ENCODE measurements around the gene HNRNPUL2. TPM values are rescaled to one million over a fixed set of nuclear protein-coding genes. Genes with fewer than 3 reads are reported as not detected.
"Not testable (repeated sequence)": the region's sequence is repeated elsewhere in the genome, so short reads cannot be mapped to it uniquely, and the experiment has no call there.

Gene HNRNPUL2
- total RNA-seq, 1 donor from 2014 or later = 45.6 TPM

GRCh38 chr11:62678770-62679696 lies 48.2 kb downstream of the HNRNPUL2 start, which contains the start of gene UBXN1:
UBXN1 (minus strand) TSS chr11:62679073; CDS start chr11:62678923, 150 bp downstream.
- H3K9me3 Mint-ChIP-seq (ENCODE audit: low read depth) = no peaks in the 10 kb centered on the region
- H3K36me3 Mint-ChIP-seq (ENCODE audit: low read depth) = peaks cover 10% of the 10 kb centered on the region
- TF ChIP-seq, protein P1, sequence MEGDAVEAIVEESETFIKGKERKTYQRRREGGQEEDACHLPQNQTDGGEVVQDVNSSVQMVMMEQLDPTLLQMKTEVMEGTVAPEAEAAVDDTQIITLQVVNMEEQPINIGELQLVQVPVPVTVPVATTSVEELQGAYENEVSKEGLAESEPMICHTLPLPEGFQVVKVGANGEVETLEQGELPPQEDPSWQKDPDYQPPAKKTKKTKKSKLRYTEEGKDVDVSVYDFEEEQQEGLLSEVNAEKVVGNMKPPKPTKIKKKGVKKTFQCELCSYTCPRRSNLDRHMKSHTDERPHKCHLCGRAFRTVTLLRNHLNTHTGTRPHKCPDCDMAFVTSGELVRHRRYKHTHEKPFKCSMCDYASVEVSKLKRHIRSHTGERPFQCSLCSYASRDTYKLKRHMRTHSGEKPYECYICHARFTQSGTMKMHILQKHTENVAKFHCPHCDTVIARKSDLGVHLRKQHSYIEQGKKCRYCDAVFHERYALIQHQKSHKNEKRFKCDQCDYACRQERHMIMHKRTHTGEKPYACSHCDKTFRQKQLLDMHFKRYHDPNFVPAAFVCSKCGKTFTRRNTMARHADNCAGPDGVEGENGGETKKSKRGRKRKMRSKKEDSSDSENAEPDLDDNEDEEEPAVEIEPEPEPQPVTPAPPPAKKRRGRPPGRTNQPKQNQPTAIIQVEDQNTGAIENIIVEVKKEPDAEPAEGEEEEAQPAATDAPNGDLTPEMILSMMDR (IDR thresholded peaks at IDR 0.05) = no peak
- H3K27ac Mint-ChIP-seq (ENCODE audit: unreplicated experiment) = peak within 1 kb of the TSS; percentile 98
- H3K4me3 Mint-ChIP-seq (ENCODE audit: unreplicated experiment) = peak within 1 kb of the TSS; percentile 84
- DNase-seq (ENCODE audit: low spot score) = peak; percentile 94
- no peaks in the 10 kb centered on the region for H3K27me3 Mint-ChIP-seq (ENCODE audit: low read depth)
- peaks cover 35% of the 10 kb centered on the region for H3K4me1 Mint-ChIP-seq (ENCODE audit: low read depth)

- peaks cover 10% of the 10 kb centered on the region for H3K36me3 Mint-ChIP-seq (ENCODE audit: low read depth)
- peak overlapping the region; percentile 98 for H3K27ac Mint-ChIP-seq (ENCODE audit: unreplicated experiment)
- peaks cover 35% of the 10 kb centered on the region for H3K4me1 Mint-ChIP-seq (ENCODE audit: low read depth)
- TF ChIP-seq, protein P1 (IDR thresholded peaks at IDR 0.05) = no peak
- DNase-seq (ENCODE audit: low spot score) = no peak
- H3K27me3 Mint-ChIP-seq (ENCODE audit: low read depth) = no peaks in the 10 kb centered on the region
- no peaks in the 10 kb centered on the region for H3K9me3 Mint-ChIP-seq (ENCODE audit: low read depth)
- H3K4me3 Mint-ChIP-seq (ENCODE audit: unreplicated experiment) = peak overlapping the region; percentile 84
Observed at GRCh38 chr11:62678433-62678769, 48.9 kb downstream of the HNRNPUL2 start.

DNA sequence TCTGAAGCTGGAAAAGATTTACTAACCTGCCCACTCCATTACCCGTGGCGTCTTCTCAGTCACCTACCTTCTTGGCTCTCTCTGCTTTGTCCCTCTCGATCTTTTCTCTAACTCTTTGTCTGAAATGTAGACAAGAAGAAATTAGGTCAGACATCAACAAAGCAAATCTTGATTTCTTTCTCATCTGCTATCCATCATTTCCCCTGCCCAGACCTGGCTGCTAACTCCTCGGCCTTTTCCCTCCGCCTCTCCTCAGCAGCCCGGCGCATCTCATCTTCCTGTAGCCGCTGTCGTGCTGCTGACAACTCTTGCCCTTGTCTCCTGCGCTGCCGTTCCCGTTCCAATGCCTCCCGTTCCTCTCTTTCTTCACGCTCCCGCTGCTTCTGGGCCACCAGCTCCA lies 49.5 kb downstream of the HNRNPUL2 start:
- no peaks in the 10 kb centered on the region for H3K9me3 Mint-ChIP-seq (ENCODE audit: low read depth)
- peaks cover 38% of the 10 kb centered on the region for H3K4me1 Mint-ChIP-seq (ENCODE audit: low read depth)
- H3K4me3 Mint-ChIP-seq (ENCODE audit: unreplicated experiment) = peak overlapping the region; percentile 84
- no peak for DNase-seq (ENCODE audit: low spot score)
- H3K27ac Mint-ChIP-seq (ENCODE audit: unreplicated experiment) = peak overlapping the region; percentile 98
- no peaks in the 10 kb centered on the region for H3K27me3 Mint-ChIP-seq (ENCODE audit: low read depth)
- peaks cover 10% of the 10 kb centered on the region for H3K36me3 Mint-ChIP-seq (ENCODE audit: low read depth)
- TF ChIP-seq, protein P1 (IDR thresholded peaks at IDR 0.05) = no peak

- Mint-ChIP-seq H3K4me3 (ENCODE audit: unreplicated experiment) (peak overlapping the region; percentile 47), H3K4me1 (ENCODE audit: low read depth) (peaks cover 44% of the 10 kb centered on the region), H3K9me3 (ENCODE audit: low read depth) (no peaks in the 10 kb centered on the region), H3K36me3 (ENCODE audit: low read depth) (peaks cover 10% of the 10 kb centered on the region), H3K27me3 (ENCODE audit: low read depth) (no peaks in the 10 kb centered on the region), H3K27ac (ENCODE audit: unreplicated experiment) (peak overlapping the region; percentile 52)
- no peak for DNase-seq (ENCODE audit: low spot score)
- TF ChIP-seq, protein P1 (IDR thresholded peaks at IDR 0.05) = no peak
Observed at GRCh38 chr11:62677156-62677555, 50.1 kb downstream of the HNRNPUL2 start.

GRCh38 chr11:62676698-62677097 lies 50.6 kb downstream of the HNRNPUL2 start:
- DNase-seq (ENCODE audit: low spot score) = no peak
- H3K27ac Mint-ChIP-seq (ENCODE audit: unreplicated experiment) = no peak overlapping the region
- TF ChIP-seq, protein P1 (IDR thresholded peaks at IDR 0.05) = peak; percentile 21
- peaks cover 46% of the 10 kb centered on the region for H3K4me1 Mint-ChIP-seq (ENCODE audit: low read depth)
- no peaks in the 10 kb centered on the region for H3K27me3 Mint-ChIP-seq (ENCODE audit: low read depth)
- H3K36me3 Mint-ChIP-seq (ENCODE audit: low read depth) = peaks cover 10% of the 10 kb centered on the region
- no peaks in the 10 kb centered on the region for H3K9me3 Mint-ChIP-seq (ENCODE audit: low read depth)
- H3K4me3 Mint-ChIP-seq (ENCODE audit: unreplicated experiment) = peak overlapping the region; percentile 47

GRCh38 chr11:62675415-62675814 lies 51.8 kb downstream of the HNRNPUL2 start:
- not testable (repeated sequence) for H3K9me3 Mint-ChIP-seq (ENCODE audit: low read depth); H3K27me3 Mint-ChIP-seq (ENCODE audit: low read depth); H3K27ac Mint-ChIP-seq (ENCODE audit: unreplicated experiment); H3K4me3 Mint-ChIP-seq (ENCODE audit: unreplicated experiment); H3K36me3 Mint-ChIP-seq (ENCODE audit: low read depth); DNase-seq (ENCODE audit: low spot score)
- peaks cover 46% of the 10 kb centered on the region for H3K4me1 Mint-ChIP-seq (ENCODE audit: low read depth)

All from chondrocyte (in vitro differentiated cells).